Measurements from ENCODE around the gene NAA40. TPM values are rescaled to one million over a fixed set of nuclear protein-coding genes. Genes with fewer than 3 reads are reported as not detected.
A peak's percentile ranks its signal among the peaks of the same experiment; 100 is the strongest.

Gene NAA40
- 17.7 TPM for polyA plus RNA-seq (2012; ENCODE audit: insufficient read depth, insufficient read length, low read depth)

DNA sequence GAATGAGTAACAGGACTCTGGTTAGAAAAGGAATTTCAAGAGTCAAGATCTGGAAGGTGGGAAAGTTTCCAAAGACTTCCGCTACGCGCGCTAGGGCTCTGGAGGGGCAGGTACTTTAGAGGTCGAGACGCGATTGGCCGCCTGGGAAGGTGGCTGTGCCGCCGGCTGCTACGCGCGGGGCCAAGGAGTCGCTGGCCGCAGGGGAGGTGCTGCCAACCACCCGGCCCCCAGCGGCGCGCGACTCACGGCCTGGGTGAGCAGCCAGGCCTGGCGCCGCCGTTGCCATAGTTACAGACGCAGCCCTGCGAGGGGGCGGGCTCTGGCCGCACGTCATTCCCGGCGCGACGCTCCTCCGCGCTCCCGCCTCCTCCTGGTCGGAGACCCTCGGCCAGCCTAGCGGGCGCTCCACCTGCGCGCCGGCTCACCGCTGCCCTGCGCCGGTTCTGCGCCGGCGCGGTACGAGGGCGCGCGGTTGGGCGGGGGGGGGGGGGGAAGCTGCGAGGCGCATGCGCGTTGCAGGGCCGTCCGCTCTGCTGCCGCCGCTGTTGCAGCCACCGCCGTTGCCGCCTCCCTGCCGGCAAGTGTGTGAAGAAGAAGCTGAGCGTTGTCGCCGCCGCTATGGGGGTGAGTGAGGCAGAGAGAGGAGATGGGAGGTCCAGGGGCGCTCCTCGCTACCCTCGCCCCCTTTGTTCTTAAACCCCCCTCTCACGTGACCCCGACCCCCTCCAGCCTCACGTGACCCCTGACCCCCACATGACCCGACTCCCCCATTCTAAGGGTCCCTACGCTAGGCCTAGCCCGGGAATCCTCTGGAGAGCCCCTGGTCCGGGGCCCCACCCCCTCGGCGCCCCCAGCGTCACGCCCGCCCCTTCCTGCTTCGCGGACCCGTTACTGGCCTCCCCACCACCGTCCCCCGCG is at the start of gene NAA40:
NAA40 (plus strand) TSS at position 524 of the 918 bp plus-strand sequence; CDS start at position 619, 95 bp downstream.
- Histone ChIP-seq H3K27me3 (no peaks in the 10 kb centered on the region), H3K9me3 (no peaks in the 10 kb centered on the region), H3K4me1 (peaks cover 2% of the 10 kb centered on the region; the same call in 1 of the 2 replicates), H3K4me3 (ENCODE audit: low read depth, low read length) (peak within 1 kb of the TSS; percentile 83), H3K36me3 (no peaks in the 10 kb centered on the region)
- TF ChIP-seq, protein P1, sequence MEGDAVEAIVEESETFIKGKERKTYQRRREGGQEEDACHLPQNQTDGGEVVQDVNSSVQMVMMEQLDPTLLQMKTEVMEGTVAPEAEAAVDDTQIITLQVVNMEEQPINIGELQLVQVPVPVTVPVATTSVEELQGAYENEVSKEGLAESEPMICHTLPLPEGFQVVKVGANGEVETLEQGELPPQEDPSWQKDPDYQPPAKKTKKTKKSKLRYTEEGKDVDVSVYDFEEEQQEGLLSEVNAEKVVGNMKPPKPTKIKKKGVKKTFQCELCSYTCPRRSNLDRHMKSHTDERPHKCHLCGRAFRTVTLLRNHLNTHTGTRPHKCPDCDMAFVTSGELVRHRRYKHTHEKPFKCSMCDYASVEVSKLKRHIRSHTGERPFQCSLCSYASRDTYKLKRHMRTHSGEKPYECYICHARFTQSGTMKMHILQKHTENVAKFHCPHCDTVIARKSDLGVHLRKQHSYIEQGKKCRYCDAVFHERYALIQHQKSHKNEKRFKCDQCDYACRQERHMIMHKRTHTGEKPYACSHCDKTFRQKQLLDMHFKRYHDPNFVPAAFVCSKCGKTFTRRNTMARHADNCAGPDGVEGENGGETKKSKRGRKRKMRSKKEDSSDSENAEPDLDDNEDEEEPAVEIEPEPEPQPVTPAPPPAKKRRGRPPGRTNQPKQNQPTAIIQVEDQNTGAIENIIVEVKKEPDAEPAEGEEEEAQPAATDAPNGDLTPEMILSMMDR (IDR thresholded peaks at IDR 0.05; ENCODE audit: low read depth, low read length) = no peak
- peak; percentile 94 for DNase-seq

GRCh38 chr11:63889344-63889743 is 49.5 kb upstream of the NAA40 start:
- no peaks in the 10 kb centered on the region for H3K4me1 ChIP-seq
- no peaks in the 10 kb centered on the region for H3K27me3 ChIP-seq
- no peak for DNase-seq
- no peaks in the 10 kb centered on the region for H3K9me3 ChIP-seq
- TF ChIP-seq, protein P1 (IDR thresholded peaks at IDR 0.05; ENCODE audit: low read depth, low read length) = no peak
- no peaks in the 10 kb centered on the region for H3K36me3 ChIP-seq
- H3K4me3 ChIP-seq (ENCODE audit: low read depth, low read length) = no peak overlapping the region

DNA sequence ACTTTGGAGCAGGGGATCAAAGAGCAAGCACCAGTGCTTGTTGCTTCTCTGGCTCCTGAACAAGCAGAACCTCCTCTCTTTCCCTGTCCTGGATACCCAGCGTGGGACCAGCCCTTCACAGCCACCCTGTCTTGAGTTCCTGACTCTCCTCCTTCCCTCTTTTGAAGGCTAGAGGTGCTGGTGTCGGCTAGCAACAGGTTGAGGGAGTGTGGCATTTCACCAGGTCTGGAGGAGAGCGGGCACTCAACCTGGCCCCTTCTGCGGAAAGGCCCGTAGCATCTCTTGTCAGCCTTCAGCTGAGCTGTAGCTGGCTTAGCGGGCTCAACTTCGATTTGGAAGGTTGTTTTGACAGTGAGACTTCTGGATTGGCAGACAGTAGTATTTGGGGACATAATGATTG is 48.4 kb upstream of the NAA40 start:
- TF ChIP-seq, protein P1 (IDR thresholded peaks at IDR 0.05; ENCODE audit: low read depth, low read length) = no peak
- Histone ChIP-seq H3K27me3 (no peaks in the 10 kb centered on the region), H3K36me3 (no peaks in the 10 kb centered on the region), H3K9me3 (no peaks in the 10 kb centered on the region), H3K4me1 (no peaks in the 10 kb centered on the region), H3K4me3 (ENCODE audit: low read depth, low read length) (no peak overlapping the region)
- no peak for DNase-seq

DNA sequence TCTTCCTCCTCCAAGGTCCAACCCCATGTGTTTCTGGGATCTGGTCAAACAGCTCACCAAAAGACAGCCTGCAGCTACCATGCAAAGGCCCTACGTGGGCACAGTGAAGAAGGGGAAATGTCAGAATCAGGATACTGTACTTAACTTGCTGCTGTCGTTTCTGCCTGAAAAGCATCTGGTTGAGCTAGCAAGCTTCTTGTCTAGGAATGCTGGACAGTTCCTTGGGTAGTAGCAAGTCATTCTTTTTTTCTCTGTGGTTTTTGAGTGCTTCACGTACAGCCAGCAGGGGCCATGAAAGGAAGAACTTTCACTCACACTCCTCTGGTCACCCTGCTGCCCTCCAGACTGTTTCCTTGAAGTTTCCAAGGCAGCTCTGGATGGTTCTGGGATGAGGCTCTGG is 46.6 kb upstream of the NAA40 start:
- TF ChIP-seq, protein P1 (IDR thresholded peaks at IDR 0.05; ENCODE audit: low read depth, low read length) = no peak
- Histone ChIP-seq H3K4me1 (no peaks in the 10 kb centered on the region), H3K4me3 (ENCODE audit: low read depth, low read length) (no peak overlapping the region), H3K36me3 (no peaks in the 10 kb centered on the region), H3K9me3 (no peaks in the 10 kb centered on the region), H3K27me3 (no peaks in the 10 kb centered on the region)
- DNase-seq = no peak

DNA sequence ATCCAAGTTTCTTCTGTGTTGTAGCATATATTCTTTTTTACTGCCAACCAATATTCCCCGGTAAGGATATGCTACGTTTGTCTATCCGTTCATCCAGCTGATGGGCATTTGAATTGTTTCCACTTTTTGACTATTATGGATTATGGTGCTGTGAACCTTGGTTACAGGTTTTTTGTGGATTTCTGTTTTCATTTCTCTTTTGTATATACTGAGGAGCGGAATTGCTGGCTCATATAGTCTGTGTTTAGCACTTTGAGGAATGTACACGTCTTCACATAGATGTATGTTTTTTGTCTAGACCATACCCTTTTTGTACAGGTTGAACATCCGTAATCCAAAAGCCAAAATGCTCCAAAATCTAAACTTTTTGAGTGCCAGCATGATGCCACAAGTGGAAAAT is 45.4 kb upstream of the NAA40 start:
- no peaks in the 10 kb centered on the region; the same call in 1 of the 2 replicates for H3K36me3 ChIP-seq
- H3K4me1 ChIP-seq = no peaks in the 10 kb centered on the region
- TF ChIP-seq, protein P1 (IDR thresholded peaks at IDR 0.05; ENCODE audit: low read depth, low read length) = no peak
- H3K4me3 ChIP-seq (ENCODE audit: low read depth, low read length) = no peak overlapping the region
- no peaks in the 10 kb centered on the region for H3K9me3 ChIP-seq
- DNase-seq = no peak
- no peaks in the 10 kb centered on the region for H3K27me3 ChIP-seq

DNA sequence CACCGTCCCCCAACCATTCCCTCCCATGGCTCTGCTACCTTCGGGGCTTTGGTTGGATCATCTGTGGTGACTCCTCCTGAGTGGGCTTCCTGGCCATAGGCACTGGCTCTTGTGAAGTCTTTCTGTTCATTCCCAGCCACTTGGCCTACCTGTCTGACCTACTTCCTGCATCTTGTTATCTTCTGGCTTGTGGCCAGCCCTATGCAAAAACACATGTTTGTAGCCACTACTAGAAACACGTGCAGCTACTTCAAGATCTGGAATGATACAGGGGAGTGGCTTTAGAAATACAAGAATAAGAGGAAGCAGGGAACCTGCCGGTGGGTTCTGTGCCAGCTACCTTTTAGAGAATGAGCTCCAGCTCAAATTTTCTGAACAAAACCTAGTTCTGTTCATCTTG is 42.7 kb upstream of the NAA40 start:
- no peak overlapping the region for H3K4me3 ChIP-seq (ENCODE audit: low read depth, low read length)
- H3K27me3 ChIP-seq = no peaks in the 10 kb centered on the region
- DNase-seq = no peak
- H3K4me1 ChIP-seq = no peaks in the 10 kb centered on the region
- TF ChIP-seq, protein P1 (IDR thresholded peaks at IDR 0.05; ENCODE audit: low read depth, low read length) = no peak
- peaks cover 8% of the 10 kb centered on the region for H3K36me3 ChIP-seq
- H3K9me3 ChIP-seq = no peaks in the 10 kb centered on the region

Data from BE2C (cell line).